ENCODE data around the gene COL4A1. TPM values are rescaled to one million over a fixed set of nuclear protein-coding genes. Genes with fewer than 3 reads are reported as not detected.

The COL4A1 gene
- total RNA-seq, 3 donors from 2014 or later = 19.0 to 308 (median 61.9) TPM

DNA sequence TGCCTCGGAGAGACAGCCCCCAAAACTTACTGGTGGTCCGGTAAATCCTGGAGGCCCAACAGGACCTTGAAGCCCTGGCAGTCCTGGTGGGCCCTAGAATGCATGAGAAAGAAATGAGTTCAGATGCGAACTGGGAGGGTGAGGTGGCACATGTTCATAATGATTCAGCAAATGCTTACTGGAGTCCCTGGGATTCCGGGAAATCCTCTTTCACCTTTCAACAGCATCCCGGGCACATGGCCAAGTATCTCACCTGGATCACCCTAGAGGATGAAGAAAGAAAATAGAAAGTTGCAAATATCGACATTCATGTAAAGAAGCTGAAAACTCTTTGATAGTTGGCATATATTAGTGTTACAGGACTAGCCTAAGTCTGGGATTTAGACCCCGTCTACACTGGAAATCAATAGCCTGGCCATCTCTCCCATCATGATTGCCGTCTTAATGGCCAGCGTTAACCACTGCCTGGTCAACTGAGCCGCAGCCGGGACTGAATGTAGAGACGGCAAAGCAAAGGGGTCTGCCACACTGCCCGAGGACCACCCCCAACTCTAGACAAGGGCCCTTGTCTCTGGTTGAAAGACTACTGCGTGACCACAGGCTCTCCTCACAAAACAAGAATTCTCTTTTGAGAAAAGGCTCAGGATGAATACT lies 96.9 kb downstream of the COL4A1 start:
- no peak for ATAC-seq
- no peak for DNase-seq
- Histone ChIP-seq H3K4me3 (no peak overlapping the region), H3K9me3 (no peaks in the 10 kb centered on the region), H3K4me1 (ENCODE audit: low read depth) (peaks cover 7% of the 10 kb centered on the region), H3K36me3 (ENCODE audit: low read depth) (no peaks in the 10 kb centered on the region)
- intact Hi-C loops (cut with DNase I, micrococcal nuclease) = no loop called here
- TF ChIP-seq, protein P1, sequence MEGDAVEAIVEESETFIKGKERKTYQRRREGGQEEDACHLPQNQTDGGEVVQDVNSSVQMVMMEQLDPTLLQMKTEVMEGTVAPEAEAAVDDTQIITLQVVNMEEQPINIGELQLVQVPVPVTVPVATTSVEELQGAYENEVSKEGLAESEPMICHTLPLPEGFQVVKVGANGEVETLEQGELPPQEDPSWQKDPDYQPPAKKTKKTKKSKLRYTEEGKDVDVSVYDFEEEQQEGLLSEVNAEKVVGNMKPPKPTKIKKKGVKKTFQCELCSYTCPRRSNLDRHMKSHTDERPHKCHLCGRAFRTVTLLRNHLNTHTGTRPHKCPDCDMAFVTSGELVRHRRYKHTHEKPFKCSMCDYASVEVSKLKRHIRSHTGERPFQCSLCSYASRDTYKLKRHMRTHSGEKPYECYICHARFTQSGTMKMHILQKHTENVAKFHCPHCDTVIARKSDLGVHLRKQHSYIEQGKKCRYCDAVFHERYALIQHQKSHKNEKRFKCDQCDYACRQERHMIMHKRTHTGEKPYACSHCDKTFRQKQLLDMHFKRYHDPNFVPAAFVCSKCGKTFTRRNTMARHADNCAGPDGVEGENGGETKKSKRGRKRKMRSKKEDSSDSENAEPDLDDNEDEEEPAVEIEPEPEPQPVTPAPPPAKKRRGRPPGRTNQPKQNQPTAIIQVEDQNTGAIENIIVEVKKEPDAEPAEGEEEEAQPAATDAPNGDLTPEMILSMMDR (IDR thresholded peaks at IDR 0.05) = no peak

DNA sequence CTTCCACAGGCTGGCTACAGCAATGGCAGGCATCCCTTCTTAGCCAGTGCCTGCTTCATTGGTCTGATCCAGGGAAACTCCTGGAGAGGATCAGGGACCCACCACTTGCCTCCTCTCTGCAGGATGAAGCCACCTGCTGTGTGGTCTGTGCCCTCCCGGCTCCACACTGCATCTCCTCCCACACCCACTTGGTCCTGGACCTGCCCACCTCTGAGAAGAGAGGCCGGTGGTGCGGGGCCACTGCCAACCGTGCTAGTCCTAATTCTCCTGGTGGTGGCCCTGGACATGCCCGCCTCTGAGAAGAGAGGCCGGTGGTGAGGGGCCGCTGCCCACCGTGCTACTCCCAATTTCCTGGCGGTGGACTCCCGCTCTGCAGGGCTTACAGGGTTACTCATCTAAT lies 98.8 kb downstream of the COL4A1 start:
- H3K9me3 ChIP-seq = no peaks in the 10 kb centered on the region
- H3K4me1 ChIP-seq (ENCODE audit: low read depth) = peaks cover 7% of the 10 kb centered on the region
- H3K36me3 ChIP-seq (ENCODE audit: low read depth) = no peaks in the 10 kb centered on the region
- intact Hi-C loops (cut with DNase I, micrococcal nuclease) = no loop called here
- no peak for DNase-seq
- ATAC-seq = no peak
- H3K4me3 ChIP-seq = no peak overlapping the region
- TF ChIP-seq, protein P1 (IDR thresholded peaks at IDR 0.05) = no peak

DNA sequence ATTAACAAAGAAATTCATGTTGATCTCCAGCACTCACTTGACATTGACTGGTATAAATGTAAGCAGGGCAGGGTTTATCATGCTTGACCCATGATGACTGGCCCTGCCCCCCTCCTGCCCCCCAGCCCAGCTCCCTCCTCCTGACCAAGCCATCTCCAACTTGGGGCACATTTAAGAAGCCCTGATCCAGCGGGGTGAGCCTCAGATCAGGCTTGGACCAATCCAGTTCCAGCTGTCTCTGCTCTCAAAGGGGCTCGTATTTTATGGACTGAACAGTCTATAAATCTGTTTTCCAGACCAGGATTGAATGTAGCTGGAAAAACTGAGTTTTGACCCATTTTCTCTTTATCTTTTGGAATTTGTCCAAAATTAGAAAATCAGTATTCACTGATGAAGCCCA lies 100.0 kb downstream of the COL4A1 start:
- H3K9me3 ChIP-seq = no peaks in the 10 kb centered on the region
- no peak overlapping the region for H3K4me3 ChIP-seq
- ATAC-seq = no peak
- intact Hi-C loops (cut with DNase I, micrococcal nuclease) = no loop called here
- H3K4me1 ChIP-seq (ENCODE audit: low read depth) = peaks cover 7% of the 10 kb centered on the region
- H3K36me3 ChIP-seq (ENCODE audit: low read depth) = no peaks in the 10 kb centered on the region
- DNase-seq = no peak
- TF ChIP-seq, protein P1 (IDR thresholded peaks at IDR 0.05) = no peak

DNA sequence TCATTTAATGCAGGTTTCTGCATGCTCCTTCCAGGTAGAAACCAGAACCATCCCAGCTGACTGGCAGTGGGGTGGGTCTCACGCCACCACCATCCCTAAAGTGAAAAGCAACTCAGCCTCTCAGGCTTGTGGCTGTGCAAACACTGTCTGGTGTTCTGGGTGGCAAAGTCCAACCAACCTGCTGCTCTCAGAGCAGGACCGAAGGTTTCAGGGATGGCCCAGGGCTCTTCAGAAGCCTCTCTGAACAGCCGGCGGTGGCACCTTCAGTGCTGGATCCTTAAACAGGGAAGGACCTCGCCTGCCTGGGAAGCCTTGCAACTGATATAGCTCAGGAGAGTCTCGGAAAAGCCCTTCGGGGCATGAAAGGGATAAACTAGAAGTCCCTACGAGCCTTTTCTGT lies 100.8 kb downstream of the COL4A1 start:
- H3K36me3 ChIP-seq (ENCODE audit: low read depth) = no peaks in the 10 kb centered on the region
- intact Hi-C loops (cut with DNase I, micrococcal nuclease) = no loop called here
- DNase-seq (peak in 2 of 3 donors; percentile 61 to 62), ATAC-seq (peak; percentile 95)
- H3K4me3 ChIP-seq = no peak overlapping the region
- no peaks in the 10 kb centered on the region for H3K9me3 ChIP-seq
- TF ChIP-seq, protein P1 (IDR thresholded peaks at IDR 0.05) = no peak
- H3K4me1 ChIP-seq (ENCODE audit: low read depth) = peaks cover 7% of the 10 kb centered on the region

DNA sequence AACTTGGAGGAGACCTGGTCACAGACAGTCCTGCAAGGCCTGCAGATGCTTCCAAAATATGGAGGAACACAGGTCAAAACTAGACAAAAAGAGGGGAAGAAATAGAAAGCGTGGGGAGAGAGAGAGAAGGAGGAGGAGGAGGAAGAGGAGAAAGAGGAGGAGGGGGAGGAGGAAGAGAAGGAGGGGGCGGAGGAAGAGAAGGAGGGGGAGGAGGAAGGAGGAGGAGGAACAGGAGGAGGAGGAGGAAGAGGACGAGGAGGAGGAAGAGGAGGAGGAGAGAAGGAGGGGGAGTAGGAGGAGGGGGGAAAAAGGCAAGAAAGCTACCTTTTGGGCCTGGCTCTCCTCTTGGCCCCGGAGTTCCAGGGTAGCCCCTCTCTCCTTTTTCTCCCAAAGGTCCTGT lies 105.8 kb downstream of the COL4A1 start:
- Histone ChIP-seq H3K36me3 (ENCODE audit: low read depth) (no peaks in the 10 kb centered on the region), H3K4me1 (ENCODE audit: low read depth) (peaks cover 5% of the 10 kb centered on the region), H3K9me3 (no peaks in the 10 kb centered on the region), H3K4me3 (no peak overlapping the region)
- no peak for ATAC-seq
- DNase-seq = no peak
- intact Hi-C loops (cut with DNase I, micrococcal nuclease) = no loop called here
- TF ChIP-seq, protein P1 (IDR thresholded peaks at IDR 0.05) = no peak

Measured in mucosa of descending colon (tissue), 3 donors.